ENCODE data around the gene ADAM15.

ADAM15 gene

DNA sequence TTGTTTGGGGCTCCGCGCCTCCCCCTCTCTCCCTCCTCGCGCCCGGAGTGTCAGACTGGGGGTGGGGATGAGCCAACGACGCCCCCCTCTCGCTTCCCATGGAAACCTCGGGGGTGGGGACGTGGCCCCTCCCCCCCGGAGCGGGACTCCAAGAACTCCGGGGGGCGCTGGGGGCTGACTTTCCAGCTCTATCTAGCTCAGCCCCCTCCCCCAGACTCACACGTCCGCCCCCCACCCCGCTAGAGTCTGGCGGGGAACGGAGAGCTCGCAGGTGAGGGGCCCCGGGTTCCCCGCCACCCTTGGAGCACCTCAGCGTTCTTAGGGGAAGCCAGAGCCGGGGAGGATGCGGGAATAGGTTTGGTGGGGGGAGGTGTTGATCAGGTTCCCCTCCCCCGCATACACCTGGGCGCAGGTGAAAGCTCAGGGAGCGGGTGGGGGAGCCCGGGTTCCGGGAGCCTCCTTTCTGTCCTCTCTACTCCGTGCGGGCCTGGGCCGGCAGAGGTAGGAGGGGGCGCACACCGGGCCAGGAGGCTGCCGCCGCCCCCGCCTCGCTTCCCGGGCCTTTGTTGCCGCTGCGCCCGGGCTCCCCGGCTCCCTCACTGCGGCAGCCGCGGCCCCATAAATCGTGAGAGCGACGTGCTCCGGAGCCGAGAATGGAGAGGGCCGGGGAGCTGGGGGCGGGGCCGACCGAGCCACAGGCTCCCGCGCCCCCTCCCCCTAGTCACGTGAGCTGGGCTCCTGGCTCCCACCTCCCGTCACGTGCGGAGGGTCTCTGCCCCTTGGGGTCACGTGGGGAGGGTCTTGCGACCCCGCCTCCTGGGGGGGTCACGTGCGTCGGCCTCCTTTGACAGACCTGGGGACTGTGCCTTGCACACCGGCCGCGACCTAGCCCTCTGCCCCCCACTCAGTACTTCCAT, 29.5 kb downstream of the ADAM15 start:
- H3K9me2 ChIP-seq (replicated peaks; ENCODE audit: insufficient read depth, low read length): no peaks in the 10 kb centered on the region
- TF ChIP-seq EZH2phosphoT487 (conservative IDR thresholded peaks at IDR 0.05; ENCODE audit: low read length): no peak; the same call in 1 of the 2 replicates
- no peak overlapping the region for H3K27ac ChIP-seq (ENCODE audit: low read depth, low read length)
- no peak overlapping the region for H3K4me3 ChIP-seq (ENCODE audit: insufficient read depth, low read length, poor library complexity, severe bottlenecking)
- H3K9ac ChIP-seq (ENCODE audit: low read length): no peak overlapping the region
- H3F3A ChIP-seq (ENCODE audit: insufficient read depth): no peaks in the 10 kb centered on the region
- no peaks in the 10 kb centered on the region for H3K36me3 ChIP-seq (ENCODE audit: low read length)
- no peaks in the 10 kb centered on the region for H3K27me3 ChIP-seq (ENCODE audit: low read length)
- no peaks in the 10 kb centered on the region for H4K20me1 ChIP-seq (ENCODE audit: low read depth, low read length)
- H3K4me2 ChIP-seq (ENCODE audit: low read depth, low read length, poor library complexity, severe bottlenecking): peak overlapping the region; percentile 31
- no peak overlapping the region for H2AFZ ChIP-seq (ENCODE audit: low read depth, low read length, severe bottlenecking)
- no peaks in the 10 kb centered on the region for H3K9me3 ChIP-seq (ENCODE audit: insufficient read depth, low read length)
- no peaks in the 10 kb centered on the region for H3K79me2 ChIP-seq (ENCODE audit: insufficient read depth, low read length)

DNA sequence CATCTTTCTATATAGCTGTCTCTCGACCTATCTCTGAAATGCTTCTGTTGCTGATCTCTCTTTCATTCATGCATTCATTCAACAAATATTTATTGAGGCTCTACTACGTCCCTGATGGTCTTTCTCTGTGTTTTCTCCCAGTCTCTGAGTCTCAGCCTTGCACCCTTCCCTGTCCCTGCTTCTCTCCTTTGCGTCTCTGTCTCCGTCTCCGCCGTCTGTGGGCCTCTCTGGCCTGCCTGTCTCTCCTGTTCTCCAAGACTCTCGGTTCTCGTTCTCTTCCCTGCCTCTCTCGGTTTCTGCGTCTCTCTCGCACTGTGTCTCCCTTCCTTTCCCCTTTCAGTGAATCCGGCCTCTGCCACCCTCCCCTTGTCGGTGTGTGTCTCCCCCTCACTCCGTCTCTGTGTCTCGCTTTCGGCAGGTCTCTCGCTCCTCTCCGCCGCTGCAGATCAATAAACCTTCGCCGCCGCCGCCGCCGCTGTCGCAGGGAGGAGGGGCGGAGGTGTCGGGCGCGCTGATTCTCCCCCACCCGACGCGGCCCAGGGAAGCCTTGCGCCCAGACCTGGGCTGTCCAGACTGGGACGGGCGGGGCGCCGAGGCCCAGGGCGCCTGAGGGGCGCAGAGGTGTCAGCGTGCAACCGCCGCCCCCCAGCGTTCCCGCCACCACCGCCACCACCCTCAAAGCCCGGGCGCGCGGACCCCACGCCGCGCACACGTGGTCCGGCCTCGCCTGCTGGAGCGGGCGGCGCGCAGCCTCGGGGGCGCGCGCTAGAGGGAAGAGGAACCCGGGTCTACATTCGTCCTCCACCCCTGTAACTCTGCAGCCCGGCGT, 30.6 kb downstream of the ADAM15 start:
- no peaks in the 10 kb centered on the region for H3K36me3 ChIP-seq (ENCODE audit: low read length)
- H3K79me2 ChIP-seq (ENCODE audit: insufficient read depth, low read length): no peaks in the 10 kb centered on the region
- 0 out of 2 replicates have a peak, but pooled peaks have one; percentile 70 for TF ChIP-seq EZH2phosphoT487 (conservative IDR thresholded peaks at IDR 0.05; ENCODE audit: low read length)
- TF ChIP-seq, protein P1, sequence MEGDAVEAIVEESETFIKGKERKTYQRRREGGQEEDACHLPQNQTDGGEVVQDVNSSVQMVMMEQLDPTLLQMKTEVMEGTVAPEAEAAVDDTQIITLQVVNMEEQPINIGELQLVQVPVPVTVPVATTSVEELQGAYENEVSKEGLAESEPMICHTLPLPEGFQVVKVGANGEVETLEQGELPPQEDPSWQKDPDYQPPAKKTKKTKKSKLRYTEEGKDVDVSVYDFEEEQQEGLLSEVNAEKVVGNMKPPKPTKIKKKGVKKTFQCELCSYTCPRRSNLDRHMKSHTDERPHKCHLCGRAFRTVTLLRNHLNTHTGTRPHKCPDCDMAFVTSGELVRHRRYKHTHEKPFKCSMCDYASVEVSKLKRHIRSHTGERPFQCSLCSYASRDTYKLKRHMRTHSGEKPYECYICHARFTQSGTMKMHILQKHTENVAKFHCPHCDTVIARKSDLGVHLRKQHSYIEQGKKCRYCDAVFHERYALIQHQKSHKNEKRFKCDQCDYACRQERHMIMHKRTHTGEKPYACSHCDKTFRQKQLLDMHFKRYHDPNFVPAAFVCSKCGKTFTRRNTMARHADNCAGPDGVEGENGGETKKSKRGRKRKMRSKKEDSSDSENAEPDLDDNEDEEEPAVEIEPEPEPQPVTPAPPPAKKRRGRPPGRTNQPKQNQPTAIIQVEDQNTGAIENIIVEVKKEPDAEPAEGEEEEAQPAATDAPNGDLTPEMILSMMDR (IDR thresholded peaks at IDR 0.05; ENCODE audit: insufficient read depth, low read length, poor library complexity, severe bottlenecking): no peak
- no peak overlapping the region for H3K27ac ChIP-seq (ENCODE audit: low read depth, low read length)
- H3K9ac ChIP-seq (ENCODE audit: low read length): no peak overlapping the region
- no peak overlapping the region for H3K4me2 ChIP-seq (ENCODE audit: low read depth, low read length, poor library complexity, severe bottlenecking)
- H2AFZ ChIP-seq (ENCODE audit: low read depth, low read length, severe bottlenecking): no peak overlapping the region
- H3F3A ChIP-seq (ENCODE audit: insufficient read depth): no peaks in the 10 kb centered on the region
- no peaks in the 10 kb centered on the region for H3K9me2 ChIP-seq (replicated peaks; ENCODE audit: insufficient read depth, low read length)
- no peaks in the 10 kb centered on the region for H3K27me3 ChIP-seq (ENCODE audit: low read length)
- H3K4me3 ChIP-seq (ENCODE audit: insufficient read depth, low read length, poor library complexity, severe bottlenecking): no peak overlapping the region
- no peaks in the 10 kb centered on the region for H4K20me1 ChIP-seq (ENCODE audit: low read depth, low read length)
- H3K9me3 ChIP-seq (ENCODE audit: insufficient read depth, low read length): no peaks in the 10 kb centered on the region

DNA sequence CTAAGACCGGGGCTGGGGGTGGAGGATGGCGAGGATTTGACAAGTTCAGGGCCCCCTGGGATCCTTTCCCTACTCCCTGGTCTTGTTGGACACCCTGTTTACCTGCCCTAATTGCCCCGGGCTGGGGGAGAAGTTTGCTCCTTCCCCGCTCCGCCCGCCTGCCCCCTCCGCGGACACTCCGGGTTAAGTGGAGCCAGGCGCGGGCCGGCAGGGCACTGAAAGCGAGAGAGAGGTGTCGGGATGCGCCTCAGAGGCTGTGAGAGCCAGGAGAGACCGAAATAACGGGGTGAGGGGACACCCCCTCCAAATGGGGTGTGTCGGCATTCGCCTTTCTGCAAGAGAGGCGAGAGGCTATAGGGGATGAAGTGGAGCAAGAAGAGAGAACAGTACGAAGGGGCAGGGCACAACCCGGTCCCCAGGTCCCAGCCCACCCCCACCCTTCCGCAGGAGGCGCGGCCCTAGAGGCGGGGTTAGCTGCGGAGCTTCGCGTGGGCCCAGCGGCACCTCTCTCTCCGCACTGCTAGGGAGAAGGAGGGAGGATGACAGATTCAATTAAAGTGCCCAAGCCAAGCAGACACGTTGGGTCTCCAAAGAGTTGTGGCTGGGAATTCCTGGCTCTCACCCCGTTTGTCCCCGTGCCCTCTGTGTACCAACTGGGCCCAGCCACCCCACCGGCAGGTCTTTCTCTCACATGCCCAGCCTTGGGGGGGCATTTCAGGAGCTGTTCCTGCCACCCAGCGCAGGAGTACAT, 31.4 kb downstream of the ADAM15 start:
- TF ChIP-seq, protein P1 (IDR thresholded peaks at IDR 0.05; ENCODE audit: insufficient read depth, low read length, poor library complexity, severe bottlenecking): no peak
- TF ChIP-seq EZH2phosphoT487 (conservative IDR thresholded peaks at IDR 0.05; ENCODE audit: low read length): no peak
- Histone ChIP-seq H3K27me3 (ENCODE audit: low read length) (no peaks in the 10 kb centered on the region), H3K79me2 (ENCODE audit: insufficient read depth, low read length) (no peaks in the 10 kb centered on the region), H3K9ac (ENCODE audit: low read length) (no peak overlapping the region), H3F3A (ENCODE audit: insufficient read depth) (no peaks in the 10 kb centered on the region), H3K4me3 (ENCODE audit: insufficient read depth, low read length, poor library complexity, severe bottlenecking) (no peak overlapping the region), H3K36me3 (ENCODE audit: low read length) (no peaks in the 10 kb centered on the region), H3K9me3 (ENCODE audit: insufficient read depth, low read length) (no peaks in the 10 kb centered on the region), H3K9me2 (replicated peaks; ENCODE audit: insufficient read depth, low read length) (no peaks in the 10 kb centered on the region), H3K27ac (ENCODE audit: low read depth, low read length) (no peak overlapping the region), H4K20me1 (ENCODE audit: low read depth, low read length) (no peaks in the 10 kb centered on the region), H3K4me2 (ENCODE audit: low read depth, low read length, poor library complexity, severe bottlenecking) (no peak overlapping the region), H2AFZ (ENCODE audit: low read depth, low read length, severe bottlenecking) (no peak overlapping the region)
